ENCODE measurements around the gene LRTM2.

LRTM2 gene

GRCh38 chr12:1797991-1798640 is 22.2 kb upstream of the LRTM2 start:
- no peak for DNase-seq (ENCODE audit: low spot score)

GRCh38 chr12:1798641-1799020 is 21.7 kb upstream of the LRTM2 start:
- no peak for DNase-seq (ENCODE audit: low spot score)

- no peak for DNase-seq (ENCODE audit: low spot score)
Observed at GRCh38 chr12:1799051-1799881, 21.1 kb upstream of the LRTM2 start.

GRCh38 chr12:1799882-1800400 is 20.4 kb upstream of the LRTM2 start:
- DNase-seq (ENCODE audit: low spot score) = no peak

- no peak for DNase-seq (ENCODE audit: low spot score)
Observed at GRCh38 chr12:1800401-1801302, 19.7 kb upstream of the LRTM2 start.

- no peak for DNase-seq (ENCODE audit: low spot score)
Observed at GRCh38 chr12:1801303-1801975, 18.9 kb upstream of the LRTM2 start.

GRCh38 chr12:1803736-1804135 is 16.6 kb upstream of the LRTM2 start:
- DNase-seq (ENCODE audit: low spot score) = no peak

- peak; percentile 95 for DNase-seq (ENCODE audit: low spot score)
Observed at GRCh38 chr12:1804545-1805332, 15.6 kb upstream of the LRTM2 start.

GRCh38 chr12:1805441-1806081 is 14.8 kb upstream of the LRTM2 start:
- DNase-seq (ENCODE audit: low spot score) = no peak

- peak; percentile 83 for DNase-seq (ENCODE audit: low spot score)
Observed at GRCh38 chr12:1806301-1807086, 13.9 kb upstream of the LRTM2 start.

GRCh38 chr12:1807087-1807860 is 13.1 kb upstream of the LRTM2 start:
- DNase-seq (ENCODE audit: low spot score) = no peak

GRCh38 chr12:1808036-1808797 is 12.1 kb upstream of the LRTM2 start:
- DNase-seq (ENCODE audit: low spot score) = no peak

- DNase-seq (ENCODE audit: low spot score) = no peak
Observed at GRCh38 chr12:1808798-1809480, 11.4 kb upstream of the LRTM2 start.

- no peak for DNase-seq (ENCODE audit: low spot score)
Observed at GRCh38 chr12:1809591-1810190, 10.7 kb upstream of the LRTM2 start.

- DNase-seq (ENCODE audit: low spot score) = no peak
Observed at GRCh38 chr12:1810201-1810930, 10.0 kb upstream of the LRTM2 start.

- DNase-seq (ENCODE audit: low spot score) = no peak
Observed at GRCh38 chr12:1810931-1811280, 9.5 kb upstream of the LRTM2 start.
